GM12873 (cell line): ENCODE results near the gene GPR155.

Experiments used
- CTCF ChIP-seq: IDR thresholded peaks from 2 replicates; pipeline ENCODE4 v1.5.1; 2012; ENCODE audit warnings: low read depth, mild to moderate bottlenecking, moderate library complexity, low read length, control low read depth; ENCODE audit not compliant: insufficient read depth; ENCODE audit errors: missing control alignments

The GPR155 gene

GRCh38 chr2:174487820-174488162, 962 bp upstream of the GPR155 start:
- TF ChIP-seq CTCF: no peak

GRCh38 chr2:174487108-174487819, 435 bp upstream of the GPR155 start:
- TF ChIP-seq CTCF: no peak

- no peak for TF ChIP-seq CTCF
These were observed 854 bp downstream of the GPR155 start for GRCh38 chr2:174485788-174486562.

GRCh38 chr2:174484573-174484972, 2.3 kb downstream of the GPR155 start:
- TF ChIP-seq CTCF: no peak

DNA sequence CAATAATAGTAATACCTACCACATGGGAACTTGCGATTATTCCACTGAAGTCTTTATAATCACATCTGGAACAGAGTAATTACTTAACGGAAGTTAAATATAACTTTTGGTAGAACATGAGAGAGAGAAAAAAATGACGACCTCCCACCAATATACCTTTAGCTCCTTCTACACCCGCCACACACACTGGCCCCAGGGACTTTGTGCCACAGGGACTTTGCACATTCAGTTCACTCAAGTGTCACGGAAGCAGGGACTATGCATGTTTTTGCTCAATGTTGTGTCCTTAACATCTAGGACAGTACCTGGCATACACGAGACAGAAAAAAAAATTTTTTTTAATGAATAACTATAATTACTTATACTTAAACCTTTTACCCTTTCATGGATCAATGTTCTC, 4.0 kb downstream of the GPR155 start:
- no peak for TF ChIP-seq CTCF

DNA sequence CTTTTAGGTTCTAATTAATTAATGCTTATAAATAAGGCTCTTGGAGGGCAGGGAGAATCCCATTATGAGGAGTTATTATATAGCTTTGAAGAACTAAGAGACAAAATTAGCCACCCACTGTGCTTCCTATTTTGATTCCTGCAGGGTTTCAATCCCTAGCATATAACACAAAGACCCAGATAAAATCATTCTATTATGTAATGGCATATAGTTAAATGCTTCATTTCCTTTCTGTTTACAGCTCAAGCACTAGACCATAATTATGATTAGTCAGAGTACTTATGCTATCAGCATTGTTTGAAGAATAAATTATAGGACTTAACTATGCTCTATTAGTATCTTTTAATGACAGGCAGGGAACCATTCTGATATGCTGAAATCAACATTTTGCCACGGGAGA, 9.1 kb downstream of the GPR155 start:
- TF ChIP-seq CTCF: no peak

GRCh38 chr2:174473796-174474195, 13.0 kb downstream of the GPR155 start:
- TF ChIP-seq CTCF: no peak
